HEK293 (cell line): ENCODE data around the gene PCDHGC4.

Experiments
- CTCF ChIA-PET: fragments of 350-600 bp; formaldehyde crosslinking; extraction: SDS; loops from one replicate; lab custom pipeline; 2021; ENCODE audit warnings: antibody characterized with exemption; lab: Yijun Ruan, JAX
- POLR2A ChIA-PET: fragments of 300-600 bp; formaldehyde crosslinking; extraction: SDS; loops from one replicate; lab custom pipeline; 2020; ENCODE audit warnings: antibody characterized with exemption, inconsistent platforms; lab: Yijun Ruan, JAX
- H3K27ac ChIP-seq: fragments of 200-500 bp; sonication (Bioruptor generic); 2 replicates; pipeline ENCODE4 v1.5.1; 2014; ENCODE audit warnings: low read depth, low read length, control low read depth, inconsistent platforms; ENCODE audit errors: extremely low read depth
- H3K36me3 ChIP-seq, 2 experiments: fragments of 200-500 bp in 1 of 2; sonication (Bioruptor generic) in 1 of 2; 1 replicate in 1 of 2; 2 replicates in 1 of 2; pipeline ENCODE4 v1.5.1; 2014 to 2017; ENCODE audit warnings: inconsistent platforms in 2 of 2, low read length in 2 of 2; ENCODE audit not compliant: control insufficient read depth in 2 of 2, insufficient read depth in 1 of 2
- H3K4me1 ChIP-seq: fragments of 200-500 bp; sonication (Bioruptor generic); 2 replicates; pipeline ENCODE4 v1.5.1; 2014; ENCODE audit warnings: mild to moderate bottlenecking, low read length, inconsistent platforms; ENCODE audit not compliant: control insufficient read depth, insufficient read depth
- H3K4me3 ChIP-seq: 2 replicates; pipeline ENCODE4 v1.5.1; 2011; ENCODE audit warnings: low read depth, mild to moderate bottlenecking, control low read depth, low read length, moderate library complexity
- H3K9me3 ChIP-seq: fragments of 200-500 bp; sonication (Bioruptor generic); 2 replicates; pipeline ENCODE4 v1.5.1; 2014; ENCODE audit warnings: low read depth, low read length, inconsistent platforms; ENCODE audit not compliant: control insufficient read depth, insufficient read depth
- HOXC10 ChIP-seq: sonication (generic); formaldehyde crosslinking; IDR thresholded peaks from 2 replicates; pipeline ENCODE4 v1.8.1; 2023; ENCODE audit warnings: mild to moderate bottlenecking, missing genetic modification reagents
- INSM2 ChIP-seq: fragments of 450-650 bp; formaldehyde crosslinking; IDR thresholded peaks from 2 replicates; pipeline ENCODE4 v1.5.1; 2016; ENCODE audit warnings: missing biosample characterization, missing genetic modification characterization
- KLF1 ChIP-seq: fragments of 450-650 bp; formaldehyde crosslinking; IDR thresholded peaks from 2 replicates; pipeline ENCODE4 v1.5.1; 2016; ENCODE audit warnings: missing biosample characterization, missing genetic modification characterization
- KLF10 ChIP-seq: fragments of 450-650 bp; IDR thresholded peaks from 2 replicates; pipeline ENCODE4 v1.5.1; 2018; ENCODE audit warnings: missing biosample characterization, mild to moderate bottlenecking, missing genetic modification characterization
- KLF8 ChIP-seq: fragments of 450-650 bp; formaldehyde crosslinking; IDR thresholded peaks from 2 replicates; pipeline ENCODE4 v1.5.1; 2016; ENCODE audit warnings: missing biosample characterization, missing genetic modification characterization
- KLF9 ChIP-seq: fragments of 450-650 bp; formaldehyde crosslinking; IDR thresholded peaks from 2 replicates; pipeline ENCODE4 v1.5.1; 2016; ENCODE audit warnings: missing biosample characterization, missing genetic modification characterization, low read depth
- PRDM10 ChIP-seq: fragments of 450-650 bp; formaldehyde crosslinking; IDR thresholded peaks from 2 replicates; pipeline ENCODE4 v1.5.1; 2016; ENCODE audit warnings: missing biosample characterization, missing genetic modification characterization
- PRDM6 ChIP-seq: fragments of 450-650 bp; formaldehyde crosslinking; IDR thresholded peaks from 2 replicates; pipeline ENCODE4 v1.5.1; 2017; ENCODE audit warnings: missing biosample characterization, missing genetic modification characterization
- SCRT1 ChIP-seq: fragments of 450-650 bp; formaldehyde crosslinking; IDR thresholded peaks from 2 replicates; pipeline ENCODE4 v1.5.1; 2016; ENCODE audit warnings: missing biosample characterization, missing genetic modification characterization, borderline replicate concordance
- SCRT2 ChIP-seq: fragments of 450-650 bp; formaldehyde crosslinking; IDR thresholded peaks from 2 replicates; pipeline ENCODE4 v1.5.1; 2016; ENCODE audit warnings: missing biosample characterization, missing genetic modification characterization
- ZBTB49 ChIP-seq: fragments of 450-650 bp; formaldehyde crosslinking; IDR thresholded peaks from 2 replicates; pipeline ENCODE4 v1.5.1; 2016; ENCODE audit warnings: missing biosample characterization, missing genetic modification characterization, low read depth
- ZBTB6 ChIP-seq: fragments of 450-650 bp; formaldehyde crosslinking; IDR thresholded peaks from 2 replicates; pipeline ENCODE4 v1.5.1; 2017; ENCODE audit warnings: missing biosample characterization, missing genetic modification characterization
- ZEB2 ChIP-seq: fragments of 450-650 bp; formaldehyde crosslinking; IDR thresholded peaks from 2 replicates; pipeline ENCODE4 v1.5.1; 2016; ENCODE audit warnings: missing biosample characterization, missing genetic modification characterization
- ZIC2 ChIP-seq: fragments of 450-650 bp; formaldehyde crosslinking; IDR thresholded peaks from 2 replicates; pipeline ENCODE4 v1.5.1; 2016; ENCODE audit warnings: missing biosample characterization, missing genetic modification characterization
- ZNF114 ChIP-seq: fragments of 450-650 bp; formaldehyde crosslinking; IDR thresholded peaks from 2 replicates; pipeline ENCODE4 v1.5.0; 2017; ENCODE audit warnings: missing biosample characterization, missing genetic modification characterization
- ZNF138 ChIP-seq: fragments of 450-650 bp; formaldehyde crosslinking; IDR thresholded peaks from 2 replicates; pipeline ENCODE4 v1.5.1; 2016; ENCODE audit warnings: missing biosample characterization, missing genetic modification characterization, borderline replicate concordance
- ZNF169 ChIP-seq: fragments of 450-650 bp; formaldehyde crosslinking; IDR thresholded peaks from 2 replicates; pipeline ENCODE4 v1.5.1; 2016; ENCODE audit warnings: missing biosample characterization, missing genetic modification characterization
- ZNF248 ChIP-seq: fragments of 450-650 bp; formaldehyde crosslinking; IDR thresholded peaks from 2 replicates; pipeline ENCODE4 v1.5.1; 2017; ENCODE audit warnings: missing biosample characterization, missing genetic modification characterization
- ZNF350 ChIP-seq: fragments of 450-650 bp; formaldehyde crosslinking; IDR thresholded peaks from 2 replicates; pipeline ENCODE4 v1.5.0; 2017; ENCODE audit warnings: missing biosample characterization, mild to moderate bottlenecking, missing genetic modification characterization
- ZNF426 ChIP-seq: fragments of 450-650 bp; formaldehyde crosslinking; IDR thresholded peaks from 2 replicates; pipeline ENCODE4 v1.5.1; 2017; ENCODE audit warnings: missing biosample characterization, missing genetic modification characterization, mild to moderate bottlenecking, inconsistent platforms, moderate library complexity
- ZNF449 ChIP-seq: fragments of 450-650 bp; formaldehyde crosslinking; IDR thresholded peaks from 2 replicates; pipeline ENCODE4 v1.5.1; 2017; ENCODE audit warnings: missing biosample characterization, mild to moderate bottlenecking, missing genetic modification characterization, moderate library complexity
- ZNF529 ChIP-seq: fragments of 450-650 bp; formaldehyde crosslinking; IDR thresholded peaks from 2 replicates; pipeline ENCODE4 v1.5.1; 2017; ENCODE audit warnings: missing genetic modification characterization, missing biosample characterization; ENCODE audit not compliant: insufficient replicate concordance
- ZNF580 ChIP-seq: fragments of 450-650 bp; formaldehyde crosslinking; IDR thresholded peaks from 2 replicates; pipeline ENCODE4 v1.5.1; 2016; ENCODE audit warnings: missing biosample characterization, missing genetic modification characterization
- ZNF600 ChIP-seq: fragments of 450-650 bp; formaldehyde crosslinking; IDR thresholded peaks from 2 replicates; pipeline ENCODE4 v1.5.1; 2016; ENCODE audit warnings: missing biosample characterization, missing genetic modification characterization
- ZNF707 ChIP-seq: fragments of 450-650 bp; formaldehyde crosslinking; IDR thresholded peaks from 2 replicates; pipeline ENCODE4 v1.5.1; 2016; ENCODE audit warnings: missing biosample characterization, missing genetic modification characterization

The PCDHGC4 gene

GRCh38 chr5:141489841-141490240 is 5.0 kb downstream of the PCDHGC4 start (continued):
- TF ChIP-seq PRDM10 (no peak), HOXC10 (CRISPR knock-in tag) (no peak), KLF10 (no peak), ZIC2 (tag by site-specific recombination) (no peak), ZNF350 (tag by site-specific recombination) (no peak), ZNF138 (no peak), ZNF529 (no peak), ZBTB49 (tag by site-specific recombination) (no peak), INSM2 (tag by site-specific recombination) (no peak), ZEB2 (tag by site-specific recombination) (no peak), KLF8 (tag by site-specific recombination) (no peak)

GRCh38 chr5:141490271-141490670 is 5.4 kb downstream of the PCDHGC4 start:
- H3K27ac ChIP-seq, result no peak overlapping the region
- POLR2A ChIA-PET, result no interaction called here
- H3K4me3 ChIP-seq, result no peak overlapping the region
- no peaks in the 10 kb centered on the region for H3K9me3 ChIP-seq
- no peaks in the 10 kb centered on the region for H3K4me1 ChIP-seq
- no peaks in the 10 kb centered on the region for H3K36me3 ChIP-seq
- CTCF ChIA-PET, result no interaction called here
- TF ChIP-seq SCRT2 (tag by site-specific recombination) (no peak), ZNF580 (no peak), ZIC2 (tag by site-specific recombination) (no peak), ZNF248 (tag by site-specific recombination) (no peak), PRDM6 (tag by site-specific recombination) (no peak), KLF1 (no peak), ZNF426 (no peak), ZNF600 (tag by site-specific recombination) (no peak), ZNF114 (tag by site-specific recombination) (no peak), SCRT1 (no peak), ZNF449 (tag by site-specific recombination) (no peak), ZNF707 (tag by site-specific recombination) (no peak), ZBTB6 (no peak), ZNF169 (tag by site-specific recombination) (no peak), KLF9 (no peak)
